Muscle of back (tissue), 13 donors: ENCODE results near the gene IFNA17. TPM values are rescaled to one million over a fixed set of nuclear protein-coding genes. Genes with fewer than 3 reads are reported as not detected.
A peak's percentile ranks its signal among the peaks of the same experiment; 100 is the strongest.
"Not testable (repeated sequence)": the region's sequence is repeated elsewhere in the genome, so short reads cannot be mapped to it uniquely, and the experiment has no call there.

Source experiments
- DNase-seq, 3 donors: peaks; one replicate each; pipeline versions ENCODE4 v3.0.0 to v3.0.0-alpha.2; 2013
- long read RNA-seq, 9 donors: transcript quantifications; one replicate each; lab custom pipeline, GENCODE V29; 2026
- polyA plus RNA-seq, 10 donors: library from polyadenylated mRNA; unstranded; fragments of 120-200 nt; gene quantifications; one replicate each; pipeline ENCODE4 v1.2.1, GENCODE V29; 2013; ENCODE audit not compliant: insufficient read length in 10 of 10

IFNA17 gene
- not detected for polyA plus RNA-seq
- long read RNA-seq, donor 1, result 0 reads
- long read RNA-seq, donor 2, result 0 reads
- long read RNA-seq, donor 3, partial matches to known transcripts, result 0 of 1 reads
- long read RNA-seq, donor 3, other reads (novel, unspliced or antisense), result 0 of 1 reads
- long read RNA-seq, donor 4, result 0 reads
- long read RNA-seq, donor 5, result 0 reads
- long read RNA-seq, donor 6, result 0 reads
- long read RNA-seq, donor 7, result 0 reads
- long read RNA-seq, donor 8, result 0 reads
- long read RNA-seq, donor 9, result 0 reads

DNA sequence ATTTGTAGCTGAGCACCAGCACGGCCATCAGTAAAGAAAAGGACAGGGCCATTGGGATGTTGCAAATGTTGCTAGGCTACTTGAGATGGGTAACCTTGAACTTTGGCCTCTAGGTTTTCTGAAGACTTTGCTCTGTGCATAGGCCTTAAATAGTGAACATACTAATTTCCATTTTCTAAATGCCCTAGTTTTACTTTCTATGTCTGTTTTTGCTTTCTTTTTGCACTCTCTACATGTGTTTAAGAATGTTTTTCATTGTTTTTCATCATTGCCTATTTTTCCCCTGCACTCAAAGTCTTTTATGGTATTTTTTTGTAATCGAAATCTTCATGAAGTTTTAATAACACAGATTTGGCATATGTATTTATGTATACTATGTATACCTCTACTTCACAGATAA lies at the start of gene IFNA17:
Gene IFNA17, minus strand, starts transcription at position 101 of the 400 bp plus-strand sequence. Its CDS starts 49 bp downstream, at position 52.
- no peak for DNase-seq

DNA sequence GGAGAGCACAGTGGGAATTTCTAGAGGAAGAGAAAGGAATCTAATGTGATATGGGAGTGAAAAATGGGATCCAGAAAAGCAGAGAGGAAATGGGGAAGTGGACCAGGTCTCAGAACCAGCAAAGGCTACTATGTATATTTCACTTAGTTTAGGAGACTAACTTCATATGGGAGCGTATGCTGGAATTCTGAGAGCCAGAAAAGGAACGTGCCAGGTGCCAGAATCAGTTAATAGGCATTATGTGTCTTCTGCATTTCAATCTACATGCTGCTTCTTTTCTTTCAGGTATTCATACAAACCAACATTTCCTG lies 40.3 kb upstream of the IFNA17 start:
- DNase-seq, result no peak

GRCh38 chr9:21267485-21268346 lies 39.7 kb upstream of the IFNA17 start:
- DNase-seq, result peak in 2 of 3 donors; percentile 35 to 62

GRCh38 chr9:21266733-21267484 lies 38.9 kb upstream of the IFNA17 start:
- no peak for DNase-seq

GRCh38 chr9:21265421-21266189 lies 37.6 kb upstream of the IFNA17 start:
- no peak for DNase-seq

- DNase-seq, result no peak
Measured at GRCh38 chr9:21255538-21256212, 27.7 kb upstream of the IFNA17 start.

DNA sequence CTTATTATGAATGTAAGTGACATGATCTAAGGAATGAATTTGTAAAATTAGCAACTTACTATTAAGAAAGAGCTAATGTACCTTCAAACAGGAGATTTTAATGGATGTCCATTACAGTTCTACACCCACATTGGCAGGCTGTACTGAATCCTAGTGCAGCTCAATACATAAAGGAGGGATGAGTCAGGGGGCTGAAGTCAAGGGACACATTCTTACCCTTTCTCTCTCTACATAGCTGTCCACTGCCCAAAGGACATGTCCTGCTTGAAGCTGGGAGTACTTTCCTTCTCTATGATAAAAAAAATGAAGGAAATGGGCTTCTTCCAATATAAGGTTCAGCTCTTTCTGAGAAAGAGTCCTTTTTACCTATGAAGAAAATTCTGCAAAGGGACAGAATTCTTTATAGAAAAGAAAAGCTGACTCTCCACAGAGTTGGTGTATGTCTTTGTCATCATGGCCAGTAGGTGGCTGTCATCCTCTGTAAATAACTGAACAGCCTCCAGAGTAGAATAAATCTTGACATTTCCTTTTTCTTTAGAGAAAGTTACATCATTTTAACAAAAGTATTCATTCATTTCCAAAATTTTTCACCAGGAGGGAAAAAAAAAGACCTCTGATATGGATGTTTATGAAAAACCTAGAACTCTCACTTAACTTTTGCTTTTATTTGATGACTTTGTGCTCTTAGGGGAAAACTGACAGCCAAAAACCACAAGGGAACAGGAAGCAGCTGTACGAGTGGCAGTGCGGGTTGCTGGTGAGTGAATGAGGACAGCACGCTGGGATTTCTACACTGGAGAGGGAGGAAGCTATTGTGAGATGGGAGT lies 24.9 kb upstream of the IFNA17 start:
- peak; percentile 7 to 48 (median 14) for DNase-seq

DNA sequence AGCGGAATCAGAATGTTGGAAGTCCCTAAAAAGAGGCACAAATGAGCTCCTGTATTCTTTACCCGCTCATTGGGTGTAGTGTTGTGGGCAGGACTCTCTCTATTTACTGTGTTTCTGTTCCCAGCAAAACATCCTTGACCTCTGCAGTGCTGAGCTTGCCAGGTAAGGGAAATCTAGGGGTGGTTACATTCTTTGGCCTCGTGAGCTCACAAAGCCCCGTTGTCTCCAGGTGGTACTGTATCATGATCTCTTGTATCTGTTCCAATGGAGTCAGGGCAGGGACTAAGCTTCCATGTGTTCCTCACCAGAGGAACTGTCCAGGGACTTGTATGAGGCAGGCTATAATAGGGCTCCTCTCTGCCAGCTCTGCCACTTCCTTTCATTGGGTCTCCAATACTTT lies 23.6 kb upstream of the IFNA17 start:
- no peak for DNase-seq

- DNase-seq, result no peak
Measured at GRCh38 chr9:21251190-21251589, 23.2 kb upstream of the IFNA17 start.

GRCh38 chr9:21244836-21245235 lies 16.8 kb upstream of the IFNA17 start:
- DNase-seq, result no peak

DNA sequence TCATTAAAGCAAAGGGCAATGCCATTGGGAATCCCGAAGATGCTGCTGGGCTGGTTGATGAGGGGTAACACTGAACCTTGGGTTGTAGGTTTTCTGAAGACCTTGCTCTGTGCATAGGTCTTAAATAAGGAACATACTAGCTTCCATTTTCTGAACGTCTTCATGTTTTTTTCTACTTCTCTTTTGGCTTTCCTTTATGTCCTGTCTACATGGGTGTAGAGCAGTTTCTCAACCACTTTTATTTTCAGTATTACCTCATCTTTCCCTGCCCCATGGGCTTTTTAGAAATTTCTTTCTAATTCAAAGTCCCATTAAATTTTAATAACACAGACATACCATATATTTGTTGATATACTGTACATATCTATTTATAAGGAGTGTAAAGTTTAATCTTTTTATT lies 11.9 kb upstream of the IFNA17 start, which contains the start of gene IFNA14:
Gene IFNA14, minus strand, starts transcription at position 95 of the 400 bp plus-strand sequence. Its CDS starts 70 bp downstream, at position 25.
- no peak for DNase-seq

GRCh38 chr9:21236360-21236714 lies 8.3 kb upstream of the IFNA17 start:
- DNase-seq, result not testable (repeated sequence)

DNA sequence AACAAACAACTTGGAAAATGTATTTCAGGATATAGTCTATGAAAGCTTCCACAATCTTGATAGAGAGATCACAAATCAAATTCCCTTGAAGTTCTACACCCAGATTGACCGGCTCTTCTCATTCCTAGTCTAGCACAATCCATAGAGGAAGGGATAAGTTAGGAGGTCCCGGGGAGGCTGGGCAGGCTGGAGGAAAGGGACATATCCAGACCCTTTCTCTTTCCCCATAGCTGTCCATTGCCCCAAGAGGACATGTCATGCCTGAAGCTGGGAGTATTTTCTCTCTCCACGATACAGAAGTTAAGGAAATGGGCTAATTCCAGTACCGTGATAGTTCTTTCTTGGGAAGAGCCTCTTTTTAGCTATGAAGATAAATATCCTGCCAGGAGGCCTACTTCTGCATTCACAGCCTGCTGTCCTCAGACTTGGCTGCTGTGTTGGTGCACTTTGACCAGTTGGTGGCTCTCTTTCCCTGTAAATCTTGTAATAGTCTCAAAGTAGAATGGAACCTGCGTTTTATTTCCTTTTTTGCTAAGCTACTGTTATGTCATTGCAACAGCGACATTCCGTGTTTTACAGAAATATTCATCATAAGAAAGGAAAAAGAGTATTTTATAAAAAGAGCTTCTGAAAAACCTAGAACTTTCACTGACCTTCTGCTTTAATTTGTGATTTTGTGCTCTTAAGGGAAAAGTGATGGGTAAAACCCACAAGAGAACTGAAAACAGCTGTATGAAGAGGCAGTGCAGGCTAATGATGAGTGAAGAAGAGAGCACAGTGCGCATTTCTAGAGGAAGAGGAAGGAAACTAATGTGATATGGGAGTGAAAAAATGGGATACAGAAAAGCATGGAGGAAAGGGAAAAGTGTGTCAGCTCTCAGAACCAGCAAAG lies 7.7 kb upstream of the IFNA17 start:
- peak; percentile 8 to 42 (median 27) for DNase-seq

- no peak for DNase-seq
Measured at GRCh38 chr9:21234153-21234687, 6.2 kb upstream of the IFNA17 start.

GRCh38 chr9:21233258-21233657 lies 5.2 kb upstream of the IFNA17 start:
- no peak for DNase-seq

DNA sequence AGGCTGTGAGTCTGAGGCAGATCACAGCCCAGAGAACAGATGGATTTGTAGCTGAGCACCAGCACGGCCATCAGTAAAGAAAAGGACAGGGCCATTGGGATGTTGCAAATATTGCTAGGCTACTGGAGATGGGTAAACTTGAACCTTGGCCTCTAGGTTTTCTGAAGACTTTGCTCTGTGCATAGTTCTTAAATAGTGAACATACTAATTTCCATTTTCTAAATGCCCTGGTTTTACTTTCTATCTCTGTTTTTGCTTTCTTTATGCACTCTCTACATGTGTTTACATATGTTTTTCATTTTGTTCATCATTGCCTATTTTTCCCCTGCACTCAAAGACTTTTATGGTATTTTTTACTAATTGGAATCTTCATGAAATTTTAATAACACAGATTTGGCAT lies 10.8 kb downstream of the IFNA17 start, which contains the start of gene IFNA16:
Gene IFNA16, minus strand, starts transcription at position 101 of the 400 bp plus-strand sequence. Its CDS starts 6 bp downstream, at position 95.
- DNase-seq, result not testable (repeated sequence)

DNA sequence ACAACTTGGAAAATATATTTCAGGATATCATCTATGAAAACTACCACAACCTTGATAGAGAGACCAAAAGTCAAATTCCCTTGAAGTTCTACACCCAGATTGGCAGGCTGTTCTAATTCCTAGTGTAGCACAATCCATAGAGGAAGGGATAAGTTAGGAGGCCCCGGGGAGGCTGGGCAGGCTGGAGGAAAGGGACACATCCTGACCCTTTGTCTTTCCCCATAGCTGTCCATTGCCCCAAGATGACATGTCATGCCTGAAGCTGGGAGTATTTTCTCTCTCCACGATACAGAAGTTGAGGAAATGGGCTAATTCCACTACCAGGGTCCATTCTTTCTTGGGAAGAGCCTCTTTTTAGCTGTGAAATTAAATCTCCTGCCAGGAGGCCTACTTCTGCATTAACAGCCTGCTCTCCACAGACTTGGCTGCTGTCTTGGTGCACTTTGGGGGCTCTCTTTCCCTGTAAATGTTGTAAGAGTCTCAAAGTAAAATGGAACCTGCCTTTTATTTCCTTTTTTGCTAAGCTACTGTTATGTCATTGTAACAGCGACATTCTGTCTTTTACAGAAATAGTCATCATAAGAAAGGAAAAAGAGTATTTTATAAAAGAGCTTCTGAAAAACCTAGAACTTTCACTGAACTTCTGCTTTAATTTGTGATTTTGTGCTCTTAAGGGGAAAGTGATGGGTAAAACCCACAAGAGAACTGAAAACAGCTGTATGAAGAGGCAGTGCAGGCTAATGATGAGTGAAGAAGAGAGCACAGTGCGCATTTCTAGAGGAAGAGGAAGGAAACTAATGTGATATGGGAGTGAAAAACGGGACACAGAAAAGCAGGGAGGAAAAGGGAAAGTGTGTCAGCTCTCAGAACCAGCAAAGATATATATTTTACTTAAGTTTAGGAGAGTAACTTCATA lies 14.4 kb downstream of the IFNA17 start:
- not testable (repeated sequence) for DNase-seq
